Measurements from ENCODE around the gene KCTD10. TPM values are rescaled to one million over a fixed set of nuclear protein-coding genes. Genes with fewer than 3 reads are reported as not detected.

KCTD10 gene
- total RNA-seq, 2 donors from 2014 or later: 50.8 to 70.6 TPM

DNA sequence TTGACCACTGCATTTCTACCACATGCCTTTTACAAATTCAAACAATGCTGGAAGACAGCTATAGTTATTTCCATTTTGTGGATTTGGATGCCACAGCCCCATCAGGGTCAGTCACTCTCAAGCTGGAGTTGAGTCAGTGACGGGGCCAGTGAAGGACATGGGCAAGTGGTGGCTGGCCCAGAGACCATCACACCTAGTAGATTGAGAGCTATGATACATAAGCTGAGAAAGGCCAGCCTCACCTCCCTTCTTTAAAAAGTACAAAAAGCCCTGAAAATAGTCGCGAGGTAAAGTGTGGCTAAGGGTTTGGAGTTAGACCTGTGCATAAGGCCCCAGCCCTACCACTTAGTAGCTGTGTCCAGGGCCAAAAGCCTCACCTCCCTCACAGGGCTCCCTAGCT is 4.1 kb downstream of the KCTD10 start:
- no peak for ATAC-seq (replicated peaks)
- H3K27me3 Mint-ChIP-seq: no peaks in the 10 kb centered on the region
- peaks cover 48% of the 10 kb centered on the region for H3K36me3 Mint-ChIP-seq (ENCODE audit: low read depth)
- no peaks in the 10 kb centered on the region for H3K9me3 Mint-ChIP-seq
- H3K4me3 Mint-ChIP-seq: no peak overlapping the region
- no peak overlapping the region for H3K27ac Mint-ChIP-seq
- peaks cover 21% of the 10 kb centered on the region for H3K4me1 Mint-ChIP-seq

DNA sequence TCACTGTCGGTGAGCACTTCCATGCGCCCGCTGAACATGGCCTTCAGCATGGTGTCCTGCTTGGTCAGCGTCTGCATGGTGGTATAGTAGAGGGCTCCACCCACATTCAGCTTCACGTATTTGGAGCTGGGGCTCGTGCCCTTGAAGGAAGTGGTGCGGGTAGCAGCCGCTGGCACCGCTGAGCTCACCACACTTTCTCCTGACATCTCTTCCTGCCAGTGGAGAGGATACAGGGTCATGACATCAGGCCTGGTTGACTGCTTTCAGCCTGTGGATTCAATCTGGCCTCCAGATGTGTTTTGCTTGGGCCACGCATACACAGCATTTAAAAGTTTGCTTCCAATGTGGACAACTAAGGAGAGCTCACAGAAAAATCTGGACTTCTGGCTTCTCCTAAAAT is 7.6 kb downstream of the KCTD10 start:
- no peaks in the 10 kb centered on the region for H3K27me3 Mint-ChIP-seq
- no peak overlapping the region for H3K27ac Mint-ChIP-seq
- peaks cover 16% of the 10 kb centered on the region for H3K4me1 Mint-ChIP-seq
- ATAC-seq (replicated peaks): no peak
- H3K9me3 Mint-ChIP-seq: no peaks in the 10 kb centered on the region
- peaks cover 61% of the 10 kb centered on the region for H3K36me3 Mint-ChIP-seq (ENCODE audit: low read depth)
- H3K4me3 Mint-ChIP-seq: no peak overlapping the region

DNA sequence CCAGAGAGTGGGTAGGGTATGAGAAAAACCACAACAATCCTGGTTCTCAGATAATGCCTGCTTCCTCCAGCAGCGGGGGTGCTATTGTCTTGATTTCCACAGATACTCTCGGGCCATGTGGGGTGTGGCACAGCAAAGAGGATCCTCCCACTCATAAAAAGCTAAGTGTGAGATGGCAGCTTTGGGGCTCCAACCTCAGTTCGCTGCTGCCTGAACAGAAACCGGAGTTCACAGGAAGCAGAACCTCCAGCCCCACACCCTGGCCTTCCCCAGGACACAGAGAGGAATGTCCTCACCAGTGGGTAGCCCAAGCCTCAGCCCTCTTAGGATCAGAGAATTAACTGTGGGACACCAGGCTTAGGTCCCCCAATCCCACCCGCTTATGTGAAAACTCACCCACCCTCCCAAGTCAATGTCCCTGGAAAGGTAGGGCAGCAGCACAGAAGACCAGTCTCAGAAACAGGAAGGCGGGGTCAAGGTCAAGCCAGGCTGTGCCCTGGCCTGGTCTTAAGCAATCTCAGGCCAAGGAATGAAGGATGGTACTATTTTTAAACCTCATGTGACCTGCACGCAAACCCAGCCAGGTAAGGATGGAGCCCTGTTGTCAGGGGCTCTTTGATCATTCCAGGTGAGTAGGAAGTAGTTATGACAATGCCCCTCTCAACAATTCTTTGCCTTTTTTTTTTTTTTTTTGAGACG is 9.0 kb downstream of the KCTD10 start:
- no peaks in the 10 kb centered on the region for H3K9me3 Mint-ChIP-seq
- no peak overlapping the region for H3K27ac Mint-ChIP-seq
- no peaks in the 10 kb centered on the region for H3K27me3 Mint-ChIP-seq
- H3K4me1 Mint-ChIP-seq: peaks cover 30% of the 10 kb centered on the region
- no peak overlapping the region for H3K4me3 Mint-ChIP-seq
- peaks cover 61% of the 10 kb centered on the region for H3K36me3 Mint-ChIP-seq (ENCODE audit: low read depth)
- ATAC-seq (replicated peaks): no peak

DNA sequence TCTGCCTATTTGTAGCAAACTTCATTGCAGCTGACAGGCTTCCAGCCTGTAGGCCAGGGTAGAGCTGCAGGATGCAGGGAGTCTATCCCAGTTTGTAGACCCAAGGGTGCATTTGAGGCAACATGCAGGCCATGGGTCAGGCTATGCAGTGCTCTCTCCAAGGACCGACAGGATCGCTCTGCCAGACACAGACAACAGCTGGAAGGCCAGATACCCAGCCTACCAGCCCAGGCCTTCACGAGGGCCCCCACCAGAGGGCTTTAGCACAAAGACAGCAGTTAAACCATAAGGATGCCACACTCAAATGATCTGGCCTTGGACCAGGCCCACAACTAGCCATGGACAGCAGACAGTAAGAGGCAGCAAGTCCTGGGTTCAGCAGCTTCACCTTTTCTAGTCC is 10.3 kb downstream of the KCTD10 start:
- Mint-ChIP-seq H3K27ac (no peak overlapping the region), H3K4me3 (no peak overlapping the region), H3K9me3 (no peaks in the 10 kb centered on the region), H3K27me3 (no peaks in the 10 kb centered on the region), H3K36me3 (ENCODE audit: low read depth) (peaks cover 61% of the 10 kb centered on the region), H3K4me1 (peaks cover 36% of the 10 kb centered on the region)
- no peak for ATAC-seq (replicated peaks)

DNA sequence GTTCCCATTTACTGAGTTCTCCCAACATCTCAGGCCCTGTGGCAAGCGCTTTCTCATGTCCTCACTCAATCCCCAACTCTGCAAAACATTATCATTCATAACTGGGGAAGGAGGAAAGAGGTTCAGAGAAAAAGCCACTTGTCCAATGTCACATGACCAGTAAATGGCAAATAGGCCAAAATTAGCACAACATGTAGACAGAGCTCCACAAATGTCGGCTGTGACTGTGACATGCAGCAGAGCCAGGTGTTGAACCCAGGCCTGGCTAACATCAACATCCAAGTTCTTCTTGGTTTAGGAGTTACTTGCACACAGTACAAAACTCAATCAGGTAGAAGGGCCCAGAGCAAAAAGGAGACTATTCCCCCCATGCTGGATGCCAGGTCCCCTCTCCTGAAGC is 10.8 kb downstream of the KCTD10 start:
- peaks cover 61% of the 10 kb centered on the region for H3K36me3 Mint-ChIP-seq (ENCODE audit: low read depth)

DNA sequence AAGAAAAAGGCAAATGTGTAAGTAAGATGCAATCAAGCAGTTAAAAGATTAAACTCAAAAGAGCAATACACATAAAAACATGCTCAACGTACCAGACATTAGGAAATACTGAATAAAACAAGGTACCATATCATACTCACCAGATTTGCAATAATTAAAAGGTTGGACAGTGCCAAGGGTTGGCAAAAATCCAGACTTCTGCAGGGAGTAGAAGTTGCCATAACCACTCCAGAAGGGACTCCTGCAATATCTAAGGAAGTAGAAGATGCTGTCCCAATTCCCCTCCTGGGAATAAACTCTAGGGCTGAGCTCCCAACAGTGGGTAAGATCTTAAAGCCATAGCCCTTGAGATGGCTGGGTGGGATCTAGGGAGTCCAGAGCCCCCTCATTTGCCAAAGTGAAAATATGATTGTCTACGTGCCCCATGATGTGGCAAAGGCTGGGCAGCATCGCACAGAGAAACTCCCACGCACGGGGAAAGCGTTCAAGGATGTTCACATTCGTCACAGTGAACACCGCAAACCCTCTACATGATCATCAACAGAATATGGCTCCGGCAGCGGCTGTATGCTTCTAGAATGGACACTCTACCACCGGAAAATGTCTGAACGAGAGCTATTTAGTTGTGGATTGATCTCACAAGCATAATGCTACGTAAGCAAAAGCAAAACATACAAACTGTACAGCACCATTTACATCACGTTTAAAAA is 12.3 kb downstream of the KCTD10 start:
- peaks cover 60% of the 10 kb centered on the region for H3K36me3 Mint-ChIP-seq (ENCODE audit: low read depth)

More for the DNA sequence above, 10.8 kb downstream of the KCTD10 start:
- Mint-ChIP-seq H3K9me3 (no peaks in the 10 kb centered on the region), H3K4me3 (no peak overlapping the region), H3K27ac (no peak overlapping the region), H3K27me3 (no peaks in the 10 kb centered on the region), H3K4me1 (peaks cover 36% of the 10 kb centered on the region)
- ATAC-seq (replicated peaks): no peak

DNA sequence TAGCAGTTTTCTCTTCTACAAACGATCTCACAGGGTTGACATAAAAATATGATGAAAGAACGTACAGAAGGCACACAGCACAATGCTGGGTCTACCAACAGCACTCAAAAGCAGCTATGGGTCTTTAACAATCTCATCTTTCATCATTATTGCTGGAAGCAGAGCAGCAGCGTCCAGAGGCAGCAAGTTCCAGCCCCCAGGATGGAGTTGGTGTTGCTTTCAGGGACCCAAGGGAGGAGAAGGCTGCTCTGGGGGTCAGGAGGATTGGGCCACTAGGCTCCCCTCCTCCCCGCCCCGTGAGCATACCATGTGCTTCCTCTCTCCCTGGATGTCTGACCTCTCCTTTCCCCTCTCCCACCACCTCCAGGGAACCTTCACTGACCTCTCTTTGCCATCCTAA is 13.3 kb downstream of the KCTD10 start:
- Mint-ChIP-seq H3K27me3 (no peaks in the 10 kb centered on the region), H3K9me3 (no peaks in the 10 kb centered on the region), H3K4me1 (peaks cover 37% of the 10 kb centered on the region), H3K27ac (peak overlapping the region; percentile 84), H3K36me3 (ENCODE audit: low read depth) (peaks cover 65% of the 10 kb centered on the region), H3K4me3 (peak overlapping the region; percentile 46)
- ATAC-seq (replicated peaks): no peak

More for the DNA sequence above, 12.3 kb downstream of the KCTD10 start:
- Mint-ChIP-seq H3K27ac (peak overlapping the region; percentile 84), H3K4me1 (peaks cover 28% of the 10 kb centered on the region), H3K9me3 (no peaks in the 10 kb centered on the region), H3K4me3 (no peak overlapping the region), H3K27me3 (no peaks in the 10 kb centered on the region)
- ATAC-seq (replicated peaks): no peak

DNA sequence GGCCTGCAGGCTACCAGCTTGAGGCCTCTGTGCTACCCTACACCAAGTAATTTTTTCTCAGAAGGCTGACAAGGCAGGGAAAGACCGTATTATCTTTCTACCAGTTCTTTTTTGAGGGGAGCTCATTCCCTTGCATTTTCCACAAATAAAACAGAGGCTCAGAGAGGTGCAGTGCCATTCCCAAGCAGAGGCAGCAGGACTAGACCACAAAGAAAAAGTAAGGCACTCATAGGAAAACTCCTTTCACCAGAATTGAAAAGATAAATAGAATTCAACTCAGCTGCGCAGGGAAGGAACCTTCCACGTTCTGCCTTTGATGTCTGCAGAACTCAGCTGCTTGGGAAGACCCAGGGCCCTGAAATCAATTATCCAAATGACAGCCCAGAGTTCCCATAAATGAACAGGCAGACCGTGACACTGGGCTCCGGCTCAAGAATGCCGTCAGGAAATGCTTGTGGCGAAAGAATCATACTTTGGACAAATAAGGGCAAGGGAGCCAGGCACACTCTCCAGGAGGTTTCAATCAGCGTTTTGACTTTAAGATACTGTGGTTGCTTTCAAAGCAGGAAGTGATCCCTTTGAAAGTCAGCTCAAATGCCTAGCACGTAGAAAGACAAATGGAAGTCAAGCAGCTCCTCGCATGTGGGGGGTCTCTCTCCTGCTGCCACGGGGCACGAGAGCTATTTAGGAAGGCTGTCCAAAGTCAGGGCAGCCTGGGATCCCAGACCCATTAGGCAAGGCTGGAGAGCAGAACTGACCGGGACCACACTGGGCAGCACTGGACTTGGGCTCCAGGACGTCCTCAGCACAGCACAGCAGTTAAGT is 14.0 kb downstream of the KCTD10 start:
- Mint-ChIP-seq H3K4me3 (peak overlapping the region; percentile 46), H3K27me3 (no peaks in the 10 kb centered on the region), H3K36me3 (ENCODE audit: low read depth) (peaks cover 65% of the 10 kb centered on the region), H3K4me1 (peaks cover 41% of the 10 kb centered on the region), H3K9me3 (no peaks in the 10 kb centered on the region), H3K27ac (peak overlapping the region; percentile 84)
- ATAC-seq (replicated peaks): peak; percentile 52

DNA sequence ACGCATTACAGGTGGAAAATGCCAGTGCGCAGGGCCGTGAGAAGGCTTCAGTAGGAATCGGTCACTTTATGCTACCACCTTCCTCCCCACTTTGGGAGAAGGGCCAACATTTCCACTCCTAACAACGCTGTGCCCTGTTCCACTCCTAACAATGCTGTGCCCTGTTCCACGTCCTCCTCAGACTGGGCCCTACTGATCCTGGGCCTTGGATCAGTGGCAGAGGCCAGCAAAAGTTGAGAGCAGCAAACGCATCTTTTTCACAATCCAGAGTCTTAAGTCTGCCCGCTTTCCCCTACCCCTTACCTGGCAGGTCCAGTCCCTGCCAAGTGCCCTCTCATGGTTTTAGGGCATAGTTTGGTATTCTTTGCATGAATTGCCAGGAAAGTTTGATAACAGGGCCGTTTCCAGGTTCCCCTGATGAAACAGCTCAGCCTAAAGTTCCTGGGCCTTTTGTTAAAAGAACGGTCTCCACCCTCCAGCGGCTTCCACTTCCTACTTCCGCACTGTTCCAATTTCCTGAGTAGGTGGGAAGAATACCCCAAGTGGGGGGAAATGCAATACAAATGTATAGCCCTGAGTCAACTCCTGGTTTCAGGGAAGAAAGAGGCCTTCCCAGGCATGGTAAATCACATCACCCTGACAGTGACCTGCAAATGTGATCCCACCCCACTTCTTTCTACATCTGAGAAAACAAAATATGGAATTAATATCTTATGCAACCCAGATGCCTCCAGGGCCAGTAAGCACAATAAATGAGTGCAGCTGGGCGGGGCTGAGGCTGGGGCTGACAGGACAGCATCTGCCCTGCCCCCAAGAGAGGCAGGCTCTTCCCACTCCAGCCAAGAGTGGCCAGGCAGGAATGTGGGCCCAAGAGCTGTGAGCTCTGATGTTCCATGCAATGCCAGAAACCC is 15.0 kb downstream of the KCTD10 start:
- peaks cover 42% of the 10 kb centered on the region for H3K4me1 Mint-ChIP-seq
- no peaks in the 10 kb centered on the region for H3K9me3 Mint-ChIP-seq
- H3K27me3 Mint-ChIP-seq: no peaks in the 10 kb centered on the region
- H3K27ac Mint-ChIP-seq: peak overlapping the region; percentile 75
- no peak for ATAC-seq (replicated peaks)
- peak overlapping the region; percentile 46 for H3K4me3 Mint-ChIP-seq
- H3K36me3 Mint-ChIP-seq (ENCODE audit: low read depth): peaks cover 65% of the 10 kb centered on the region

DNA sequence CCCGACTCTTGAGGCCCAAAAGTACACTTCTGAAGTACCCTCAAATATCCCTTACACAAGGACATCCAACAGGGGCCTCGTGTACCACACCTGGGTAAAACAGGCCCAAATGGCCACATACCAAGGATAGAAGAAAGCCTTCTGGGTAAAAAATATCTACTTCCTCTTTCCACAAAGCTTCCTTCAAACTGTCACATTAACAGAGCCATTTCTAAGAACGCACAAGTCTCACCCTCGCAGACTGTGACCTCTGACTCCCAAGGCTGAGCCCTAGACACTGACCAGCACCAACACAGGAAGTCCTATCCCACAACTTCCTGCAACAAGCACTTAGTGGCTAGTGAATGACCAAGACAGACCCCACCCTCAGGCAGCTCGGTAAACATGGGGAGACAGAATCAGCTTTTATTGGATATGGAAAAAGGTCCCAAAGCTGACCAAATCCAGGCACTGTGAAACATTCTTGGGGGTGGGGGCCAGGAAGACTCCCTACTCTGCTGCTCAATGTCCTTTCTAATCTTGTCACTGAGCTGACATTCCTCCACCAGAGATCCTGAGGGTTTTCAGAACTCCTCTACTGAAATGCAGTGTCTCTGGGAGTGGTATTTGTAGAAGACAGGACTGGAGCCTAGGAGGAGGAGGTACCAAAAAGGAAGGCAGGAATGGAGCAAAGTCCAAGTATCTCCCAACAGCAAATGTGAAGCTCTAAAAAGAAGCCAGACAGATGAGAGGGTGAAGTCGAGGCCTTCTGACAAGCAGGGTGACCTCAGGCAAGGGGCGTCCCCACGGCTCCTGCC is 15.9 kb downstream of the KCTD10 start:
- Mint-ChIP-seq H3K4me3 (peak overlapping the region; percentile 7), H3K9me3 (no peaks in the 10 kb centered on the region), H3K27ac (peak overlapping the region; percentile 75), H3K4me1 (peaks cover 42% of the 10 kb centered on the region), H3K27me3 (no peaks in the 10 kb centered on the region), H3K36me3 (ENCODE audit: low read depth) (peaks cover 68% of the 10 kb centered on the region)
- ATAC-seq (replicated peaks): no peak

DNA sequence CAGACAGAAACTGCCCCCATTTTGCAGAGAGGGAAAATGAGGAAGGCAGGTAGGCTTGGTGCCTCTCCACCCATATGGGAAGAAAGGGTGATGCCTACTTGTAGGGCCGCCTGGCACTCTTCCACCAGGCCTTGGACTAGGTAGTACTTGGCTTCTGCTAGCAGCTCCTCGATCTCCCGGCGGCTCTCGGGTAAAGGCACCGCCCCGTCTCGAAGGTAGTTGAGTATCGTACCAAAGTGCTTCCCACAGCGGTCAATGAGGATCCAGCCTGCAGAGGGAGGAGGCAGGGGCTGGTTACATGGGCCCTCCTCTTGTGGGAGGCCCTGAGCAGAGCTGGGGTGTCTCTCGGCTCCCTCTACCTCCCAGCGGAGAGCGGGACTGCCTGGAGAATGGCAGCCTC is 16.6 kb downstream of the KCTD10 start:
- Mint-ChIP-seq H3K4me1 (peaks cover 41% of the 10 kb centered on the region), H3K27ac (no peak overlapping the region)

DNA sequence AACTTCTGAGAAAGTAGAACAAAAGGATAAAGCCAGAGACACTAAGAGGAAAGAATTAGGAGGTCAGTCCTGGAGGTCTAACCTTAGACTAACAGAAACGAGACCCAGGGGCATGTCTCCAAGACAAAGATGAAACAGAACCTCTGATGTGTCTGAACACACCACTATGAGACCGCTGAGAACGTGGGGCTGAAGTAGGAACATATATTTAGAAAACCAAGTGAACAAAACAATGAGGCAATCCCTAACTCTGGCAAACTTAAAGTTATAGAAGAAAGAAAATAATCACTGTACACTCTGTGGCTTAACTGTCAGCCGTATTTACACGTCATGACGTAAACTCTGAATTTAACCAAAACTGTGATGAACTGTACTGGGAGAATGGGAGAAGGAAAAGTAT is 17.9 kb downstream of the KCTD10 start:
- Mint-ChIP-seq H3K9me3 (no peaks in the 10 kb centered on the region), H3K27ac (peak overlapping the region; percentile 91), H3K4me1 (peaks cover 31% of the 10 kb centered on the region), H3K36me3 (ENCODE audit: low read depth) (peaks cover 73% of the 10 kb centered on the region), H3K4me3 (no peak overlapping the region), H3K27me3 (no peaks in the 10 kb centered on the region)
- ATAC-seq (replicated peaks): no peak

More for the DNA sequence above, 16.6 kb downstream of the KCTD10 start:
- Mint-ChIP-seq H3K4me3 (no peak overlapping the region), H3K9me3 (no peaks in the 10 kb centered on the region), H3K36me3 (ENCODE audit: low read depth) (peaks cover 73% of the 10 kb centered on the region), H3K27me3 (no peaks in the 10 kb centered on the region)
- ATAC-seq (replicated peaks): no peak

DNA sequence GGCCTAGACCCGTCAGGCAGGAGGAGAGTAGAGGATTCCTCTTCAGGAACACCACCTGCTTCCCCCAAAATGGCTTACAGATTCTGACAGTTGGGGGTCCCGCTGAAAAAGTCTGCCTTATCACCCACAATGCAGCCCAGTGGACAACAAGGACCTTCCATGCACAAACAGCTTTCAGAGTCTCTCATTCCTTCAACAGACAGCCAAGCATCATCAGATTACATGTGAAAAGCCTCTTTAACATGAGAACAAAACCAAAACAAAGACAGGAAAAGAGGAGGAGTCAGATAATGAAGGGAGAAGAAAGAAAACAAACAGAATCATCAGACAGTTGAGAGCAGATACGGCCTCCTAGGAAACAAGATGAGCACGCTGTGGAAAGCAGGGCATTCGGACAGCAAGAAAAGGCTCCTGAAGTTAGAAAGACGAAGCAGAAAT is 18.3 kb downstream of the KCTD10 start:
- no peak for ATAC-seq (replicated peaks)
- Mint-ChIP-seq H3K4me3 (no peak overlapping the region), H3K27me3 (no peaks in the 10 kb centered on the region), H3K36me3 (ENCODE audit: low read depth) (peaks cover 73% of the 10 kb centered on the region), H3K27ac (peak overlapping the region; percentile 91), H3K4me1 (peaks cover 27% of the 10 kb centered on the region), H3K9me3 (no peaks in the 10 kb centered on the region)
